GM12878 (cell line): ENCODE measurements around the gene CHCHD6. TPM values are rescaled to one million over a fixed set of nuclear protein-coding genes. Genes with fewer than 3 reads are reported as not detected.

Experiments used
- polyA plus RNA-seq, 11 experiments: library from polyadenylated mRNA; depleted of rRNA in 4 of 11; unstranded in 6 of 11; stranded (reverse) in 5 of 11; fragments of >200 nt; fragmentation: Nextera tagmentation in 4 of 11; fragmentation: Illumina TruSeq in 1 of 11; extraction: Ambion mirVana in 4 of 11; extraction: Trizol in 1 of 11; gene quantifications; 1 replicate in 1 of 11; 2 replicates in 10 of 11; pipeline versions ENCODE4 v1.2.1 to v1.2.3, GENCODE V29; 2011 to 2016; ENCODE audit warnings: inconsistent platforms in 2 of 11, missing spikeins in 2 of 11, low read depth in 1 of 11
- total RNA-seq, 4 experiments: library from RNA; depleted of rRNA in 3 of 4; stranded (reverse); fragments of >200 nt in 3 of 4; fragmentation: Illumina TruSeq in 1 of 4; extraction: Trizol in 1 of 4; gene quantifications; 2 replicates each; pipeline versions ENCODE4 v1.2.1 to v1.2.3, GENCODE V29; 2013 to 2021
- TF ChIP-seq, protein P1 (sequence below): fragments of 450-650 bp; formaldehyde crosslinking; IDR thresholded peaks from 2 replicates; pipeline ENCODE4 v1.5.0; 2022; ENCODE audit warnings: mild to moderate bottlenecking, missing genetic modification characterization
- TF ChIP-seq, protein P2 (sequence below): fragments of 450-650 bp; IDR thresholded peaks from 2 replicates; pipeline ENCODE4 v1.6.1; 2017; ENCODE audit warnings: mild to moderate bottlenecking, moderate library complexity
- TF ChIP-seq, protein P3 (sequence below): fragments of 450-650 bp; IDR thresholded peaks from 2 replicates; pipeline ENCODE4 v1.6.1; 2017; ENCODE audit warnings: antibody characterized with exemption, mild to moderate bottlenecking, moderate library complexity

The CHCHD6 gene
- total and polyA plus RNA-seq, 10 of the 15 experiments (the other 5 are each of a cell fraction or from before 2014, with no cell fraction given) = 2.7 to 16.7 (median 12.3) TPM

DNA sequence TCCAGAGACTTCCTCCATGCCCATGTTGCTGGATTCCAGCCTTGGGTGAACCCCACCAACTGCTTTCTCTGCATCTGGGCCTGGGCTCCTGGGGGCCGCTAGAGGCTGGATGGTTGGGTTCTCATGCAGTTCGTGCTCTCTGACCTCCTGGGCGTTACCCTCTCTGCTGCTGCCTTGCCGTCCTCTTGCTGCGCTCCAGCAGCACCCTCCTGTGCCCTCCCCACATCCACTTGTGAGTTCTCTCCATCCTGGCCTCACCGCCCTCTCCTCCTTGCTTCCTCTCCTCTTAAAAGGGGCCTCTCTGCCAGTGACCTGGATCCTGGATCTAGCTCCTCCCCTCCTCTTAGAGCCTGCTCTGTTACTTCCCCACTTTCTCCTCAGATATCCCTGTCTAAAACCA is 43.7 kb downstream of the CHCHD6 start (continued):
- TF ChIP-seq, protein P1, sequence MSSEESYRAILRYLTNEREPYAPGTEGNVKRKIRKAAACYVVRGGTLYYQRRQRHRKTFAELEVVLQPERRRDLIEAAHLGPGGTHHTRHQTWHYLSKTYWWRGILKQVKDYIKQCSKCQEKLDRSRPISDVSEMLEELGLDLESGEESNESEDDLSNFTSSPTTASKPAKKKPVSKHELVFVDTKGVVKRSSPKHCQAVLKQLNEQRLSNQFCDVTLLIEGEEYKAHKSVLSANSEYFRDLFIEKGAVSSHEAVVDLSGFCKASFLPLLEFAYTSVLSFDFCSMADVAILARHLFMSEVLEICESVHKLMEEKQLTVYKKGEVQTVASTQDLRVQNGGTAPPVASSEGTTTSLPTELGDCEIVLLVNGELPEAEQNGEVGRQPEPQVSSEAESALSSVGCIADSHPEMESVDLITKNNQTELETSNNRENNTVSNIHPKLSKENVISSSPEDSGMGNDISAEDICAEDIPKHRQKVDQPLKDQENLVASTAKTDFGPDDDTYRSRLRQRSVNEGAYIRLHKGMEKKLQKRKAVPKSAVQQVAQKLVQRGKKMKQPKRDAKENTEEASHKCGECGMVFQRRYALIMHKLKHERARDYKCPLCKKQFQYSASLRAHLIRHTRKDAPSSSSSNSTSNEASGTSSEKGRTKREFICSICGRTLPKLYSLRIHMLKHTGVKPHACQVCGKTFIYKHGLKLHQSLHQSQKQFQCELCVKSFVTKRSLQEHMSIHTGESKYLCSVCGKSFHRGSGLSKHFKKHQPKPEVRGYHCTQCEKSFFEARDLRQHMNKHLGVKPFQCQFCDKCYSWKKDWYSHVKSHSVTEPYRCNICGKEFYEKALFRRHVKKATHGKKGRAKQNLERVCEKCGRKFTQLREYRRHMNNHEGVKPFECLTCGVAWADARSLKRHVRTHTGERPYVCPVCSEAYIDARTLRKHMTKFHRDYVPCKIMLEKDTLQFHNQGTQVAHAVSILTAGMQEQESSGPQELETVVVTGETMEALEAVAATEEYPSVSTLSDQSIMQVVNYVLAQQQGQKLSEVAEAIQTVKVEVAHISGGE = no peak
- TF ChIP-seq, protein P2, sequence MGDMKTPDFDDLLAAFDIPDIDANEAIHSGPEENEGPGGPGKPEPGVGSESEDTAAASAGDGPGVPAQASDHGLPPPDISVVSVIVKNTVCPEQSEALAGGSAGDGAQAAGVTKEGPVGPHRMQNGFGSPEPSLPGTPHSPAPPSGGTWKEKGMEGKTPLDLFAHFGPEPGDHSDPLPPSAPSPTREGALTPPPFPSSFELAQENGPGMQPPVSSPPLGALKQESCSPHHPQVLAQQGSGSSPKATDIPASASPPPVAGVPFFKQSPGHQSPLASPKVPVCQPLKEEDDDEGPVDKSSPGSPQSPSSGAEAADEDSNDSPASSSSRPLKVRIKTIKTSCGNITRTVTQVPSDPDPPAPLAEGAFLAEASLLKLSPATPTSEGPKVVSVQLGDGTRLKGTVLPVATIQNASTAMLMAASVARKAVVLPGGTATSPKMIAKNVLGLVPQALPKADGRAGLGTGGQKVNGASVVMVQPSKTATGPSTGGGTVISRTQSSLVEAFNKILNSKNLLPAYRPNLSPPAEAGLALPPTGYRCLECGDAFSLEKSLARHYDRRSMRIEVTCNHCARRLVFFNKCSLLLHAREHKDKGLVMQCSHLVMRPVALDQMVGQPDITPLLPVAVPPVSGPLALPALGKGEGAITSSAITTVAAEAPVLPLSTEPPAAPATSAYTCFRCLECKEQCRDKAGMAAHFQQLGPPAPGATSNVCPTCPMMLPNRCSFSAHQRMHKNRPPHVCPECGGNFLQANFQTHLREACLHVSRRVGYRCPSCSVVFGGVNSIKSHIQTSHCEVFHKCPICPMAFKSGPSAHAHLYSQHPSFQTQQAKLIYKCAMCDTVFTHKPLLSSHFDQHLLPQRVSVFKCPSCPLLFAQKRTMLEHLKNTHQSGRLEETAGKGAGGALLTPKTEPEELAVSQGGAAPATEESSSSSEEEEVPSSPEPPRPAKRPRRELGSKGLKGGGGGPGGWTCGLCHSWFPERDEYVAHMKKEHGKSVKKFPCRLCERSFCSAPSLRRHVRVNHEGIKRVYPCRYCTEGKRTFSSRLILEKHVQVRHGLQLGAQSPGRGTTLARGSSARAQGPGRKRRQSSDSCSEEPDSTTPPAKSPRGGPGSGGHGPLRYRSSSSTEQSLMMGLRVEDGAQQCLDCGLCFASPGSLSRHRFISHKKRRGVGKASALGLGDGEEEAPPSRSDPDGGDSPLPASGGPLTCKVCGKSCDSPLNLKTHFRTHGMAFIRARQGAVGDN = no peak
- TF ChIP-seq, protein P3, sequence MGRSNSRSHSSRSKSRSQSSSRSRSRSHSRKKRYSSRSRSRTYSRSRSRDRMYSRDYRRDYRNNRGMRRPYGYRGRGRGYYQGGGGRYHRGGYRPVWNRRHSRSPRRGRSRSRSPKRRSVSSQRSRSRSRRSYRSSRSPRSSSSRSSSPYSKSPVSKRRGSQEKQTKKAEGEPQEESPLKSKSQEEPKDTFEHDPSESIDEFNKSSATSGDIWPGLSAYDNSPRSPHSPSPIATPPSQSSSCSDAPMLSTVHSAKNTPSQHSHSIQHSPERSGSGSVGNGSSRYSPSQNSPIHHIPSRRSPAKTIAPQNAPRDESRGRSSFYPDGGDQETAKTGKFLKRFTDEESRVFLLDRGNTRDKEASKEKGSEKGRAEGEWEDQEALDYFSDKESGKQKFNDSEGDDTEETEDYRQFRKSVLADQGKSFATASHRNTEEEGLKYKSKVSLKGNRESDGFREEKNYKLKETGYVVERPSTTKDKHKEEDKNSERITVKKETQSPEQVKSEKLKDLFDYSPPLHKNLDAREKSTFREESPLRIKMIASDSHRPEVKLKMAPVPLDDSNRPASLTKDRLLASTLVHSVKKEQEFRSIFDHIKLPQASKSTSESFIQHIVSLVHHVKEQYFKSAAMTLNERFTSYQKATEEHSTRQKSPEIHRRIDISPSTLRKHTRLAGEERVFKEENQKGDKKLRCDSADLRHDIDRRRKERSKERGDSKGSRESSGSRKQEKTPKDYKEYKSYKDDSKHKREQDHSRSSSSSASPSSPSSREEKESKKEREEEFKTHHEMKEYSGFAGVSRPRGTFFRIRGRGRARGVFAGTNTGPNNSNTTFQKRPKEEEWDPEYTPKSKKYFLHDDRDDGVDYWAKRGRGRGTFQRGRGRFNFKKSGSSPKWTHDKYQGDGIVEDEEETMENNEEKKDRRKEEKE = no peak
